ENCODE measurements around the gene FAS.

FAS gene

DNA sequence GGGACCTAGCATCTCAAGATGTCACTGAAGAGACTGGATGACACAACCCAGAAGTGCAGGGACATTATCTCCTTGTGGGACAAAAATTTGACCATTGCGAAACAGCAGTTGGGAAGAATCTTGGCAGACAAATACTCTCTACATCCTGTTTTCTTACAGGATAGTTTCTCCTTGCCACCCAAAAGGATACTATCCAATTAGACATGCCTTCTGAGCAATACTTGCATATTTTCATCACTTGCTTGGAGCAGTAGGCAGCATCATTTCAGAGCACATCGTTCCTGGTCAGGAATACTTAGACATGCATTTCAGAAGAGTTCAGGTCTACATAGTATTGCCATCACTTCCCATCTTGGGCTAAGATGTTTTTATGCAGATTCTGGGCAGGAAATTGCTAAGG is 56.8 kb downstream of the FAS start:
- no peak for DNase-seq

DNA sequence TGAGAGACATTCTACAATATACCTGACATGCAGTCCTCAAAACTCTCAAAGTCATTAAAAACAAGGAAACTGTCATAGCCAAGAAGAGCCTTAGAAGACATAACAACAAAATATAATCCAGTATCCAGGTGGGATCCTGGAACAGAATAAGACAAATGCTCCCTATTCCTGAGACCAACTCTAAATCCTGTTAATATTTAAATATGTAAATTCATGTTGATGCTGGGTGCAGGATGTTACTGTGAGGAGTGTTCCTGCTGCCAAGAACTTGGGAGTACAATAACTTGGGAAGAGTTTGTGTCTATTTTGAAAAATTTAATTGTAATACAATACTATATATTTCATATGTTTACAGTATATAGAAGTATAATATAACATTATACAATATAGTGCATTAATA is 61.0 kb downstream of the FAS start:
- DNase-seq, result no peak

DNA sequence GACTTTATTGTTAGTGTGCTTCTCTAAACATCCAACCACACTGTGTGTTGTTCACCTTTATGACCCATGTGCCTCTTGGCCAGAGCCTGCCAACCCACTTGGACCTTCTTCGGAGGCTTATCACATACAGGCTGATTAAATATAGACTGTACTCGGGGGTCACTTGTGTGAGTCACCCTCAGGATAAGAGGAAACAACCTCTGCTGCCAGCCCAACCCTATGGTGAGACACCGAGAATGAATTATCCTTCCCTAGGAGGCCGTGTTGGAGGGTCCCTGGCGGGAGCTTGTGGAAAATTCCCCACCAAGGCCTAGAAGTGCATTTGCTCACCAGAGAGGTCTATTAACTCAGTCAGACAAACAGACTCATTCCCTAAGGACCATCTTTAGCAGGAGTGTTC is 63.0 kb downstream of the FAS start:
- no peak for DNase-seq

DNA sequence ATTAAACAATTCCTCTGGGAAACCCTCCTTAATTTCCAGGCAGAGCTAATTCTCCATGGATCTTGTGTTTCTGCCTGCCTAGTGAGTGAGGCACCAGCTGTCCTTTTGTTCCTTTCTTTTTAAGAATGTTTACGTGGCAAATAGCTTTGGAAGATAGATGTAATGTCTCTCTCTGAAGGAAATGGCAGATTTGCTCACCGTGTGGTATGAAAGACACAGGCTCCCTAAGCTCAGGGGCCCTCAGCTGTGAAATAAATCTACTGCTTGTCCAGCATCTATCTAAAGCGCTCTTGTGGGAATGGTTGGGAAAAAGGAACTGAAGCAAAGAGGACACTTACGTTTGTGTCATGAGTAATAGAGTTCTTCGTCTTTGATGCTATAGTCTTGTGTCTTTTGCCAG is 64.6 kb downstream of the FAS start:
- no peak for DNase-seq

DNA sequence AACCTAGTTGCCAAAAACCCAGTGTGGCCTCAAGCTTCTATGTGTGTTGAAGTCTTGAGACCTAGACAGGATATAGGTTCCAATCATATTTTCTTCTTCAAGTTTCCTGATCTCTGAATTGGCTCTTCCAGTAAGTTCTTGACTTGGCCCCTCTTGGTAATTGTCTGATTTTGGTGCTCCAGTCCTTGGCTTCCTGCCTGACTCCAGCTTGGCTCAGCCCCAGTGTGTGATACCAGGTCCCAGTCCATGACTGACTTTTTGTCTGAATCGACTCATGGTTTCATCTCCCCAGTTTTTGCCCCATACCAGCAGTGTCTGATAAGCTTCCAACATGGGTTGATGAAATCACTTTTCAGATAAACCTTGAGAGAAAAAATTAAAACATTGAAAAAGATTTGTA is 72.3 kb downstream of the FAS start:
- DNase-seq, result no peak

DNA sequence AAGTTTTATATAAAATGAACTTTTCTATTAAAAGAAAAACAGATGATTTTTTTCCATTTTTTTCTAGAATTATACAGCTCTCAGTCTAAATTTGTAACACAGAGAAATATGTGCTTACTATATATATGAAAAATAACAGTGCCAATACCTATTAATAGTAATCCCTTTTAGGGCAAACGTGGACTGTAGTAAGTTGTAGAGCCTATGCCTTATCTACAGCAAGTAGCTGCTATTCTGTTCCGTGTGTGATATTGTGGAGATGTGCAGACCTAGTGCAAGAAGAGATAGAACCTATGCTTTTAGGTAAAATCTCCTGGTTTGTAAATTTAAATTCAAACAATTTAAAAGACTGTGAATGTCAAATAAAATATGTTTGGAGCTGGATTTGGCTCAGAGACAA is 72.9 kb downstream of the FAS start:
- DNase-seq, result no peak

DNA sequence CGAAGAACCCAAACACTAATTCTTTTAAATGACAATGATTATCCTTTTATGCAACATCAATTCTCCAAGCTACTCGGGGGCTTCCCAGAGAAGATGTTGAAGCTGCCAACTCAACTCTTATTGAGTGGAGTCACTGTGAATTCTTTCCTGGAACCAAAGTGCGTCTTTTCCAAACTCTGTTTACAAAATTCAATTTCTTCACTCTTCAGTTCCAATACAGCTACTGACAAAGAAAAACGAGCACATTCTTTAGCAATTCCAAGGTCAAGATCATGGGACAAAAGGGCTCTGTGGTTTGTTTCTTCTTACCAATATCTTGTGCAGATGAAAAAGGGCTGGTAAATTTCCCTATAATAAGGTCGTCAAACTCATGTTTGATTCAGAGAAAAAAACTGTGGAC is 74.2 kb downstream of the FAS start:
- DNase-seq, result no peak
